Aorta (tissue), 5 donors: ENCODE data around the gene ANO4. TPM values are rescaled to one million over a fixed set of nuclear protein-coding genes. Genes with fewer than 3 reads are reported as not detected.

Experiments used
- ATAC-seq: fragments of 200-7000 bp; cut with Tn5 transposase; one replicate; pipeline ENCODE4 v1.9.1; 2022; ENCODE audit warnings: moderate library complexity; ENCODE audit not compliant: low FRiP score
- DNase-seq, 2 donors: peaks; one replicate each; pipeline ENCODE4 v3.0.0-alpha.2; 2020
- H3K27ac ChIP-seq, 2 donors: one replicate each; pipeline ENCODE4 v1.5.1; 2013; ENCODE audit warnings: low read length in 2 of 2, mild to moderate bottlenecking in 2 of 2, moderate library complexity in 2 of 2, control low read depth in 1 of 2, inconsistent platforms in 1 of 2, low read depth in 1 of 2
- H3K27me3 ChIP-seq, 2 donors: one replicate each; pipeline ENCODE4 v1.6.1; 2013; ENCODE audit warnings: control low read depth in 1 of 2, low read length in 1 of 2, mild to moderate bottlenecking in 1 of 2, moderate library complexity in 1 of 2; ENCODE audit not compliant: insufficient read depth in 2 of 2, control insufficient read depth in 1 of 2
- H3K36me3 ChIP-seq, 2 donors: one replicate each; pipeline ENCODE4 v1.6.1; 2013; ENCODE audit warnings: control low read depth in 1 of 2, low read length in 1 of 2, mild to moderate bottlenecking in 1 of 2; ENCODE audit not compliant: insufficient read depth in 2 of 2, control insufficient read depth in 1 of 2
- H3K4me1 ChIP-seq, 2 donors: one replicate each; pipeline ENCODE4 v1.6.1; 2013; ENCODE audit warnings: low read length in 2 of 2, control low read depth in 1 of 2, mild to moderate bottlenecking in 1 of 2, moderate library complexity in 1 of 2; ENCODE audit not compliant: insufficient read depth in 2 of 2, control insufficient read depth in 1 of 2
- H3K4me3 ChIP-seq, 2 donors: one replicate each; pipeline ENCODE4 v1.5.1; 2013; ENCODE audit warnings: low read length in 2 of 2, control low read depth in 1 of 2, mild to moderate bottlenecking in 1 of 2
- H3K9me3 ChIP-seq: one replicate; pipeline ENCODE4 v1.6.1; 2013; ENCODE audit warnings: mild to moderate bottlenecking, low read length; ENCODE audit not compliant: control insufficient read depth
- WGBS, 2 donors: extraction: QIAGEN DNeasy Blood & Tissue Kit; methylation state at CpG; one replicate each; pipeline ENCODE4 v1.1.7; 2013; 5-methylcytosine and 5-hydroxymethylcytosine counted together
- intact Hi-C, 2 donors: fragments of 100-400 bp; cut with DNase I; formaldehyde crosslinking; loops; one replicate each; pipeline versions ENCODE4 v1.14.2 to v1.15.0; 2022
- long read RNA-seq, 2 donors: library from polyadenylated mRNA; unstranded; transcript quantifications; one replicate each; pipeline ENCODE4 v2.0.0, GENCODE V29; 2020 to 2021
- polyA plus RNA-seq, 2 donors: library from polyadenylated mRNA; stranded (reverse); fragments of 200-250 nt; gene quantifications; one replicate each; pipeline ENCODE4 v1.2.3, GENCODE V29; 2013
- total RNA-seq, 2 donors: library from RNA; stranded (reverse); fragmentation: NEBNext Ultra II Directional; extraction: Animal tissue kit (Norgen Biotek cat#: 25700); gene quantifications; one replicate each; pipeline ENCODE4 v1.2.1, GENCODE V29; 2021
- donor health status: healthy with polysubstance abuse.
- donor health status: Bipolar disorder and iron deficiency.
- donor health status: DM: no; HTN: no; CAD: no.
- donor health status: DM: no; HTN: no; CAD: no.
- donor health status: DM: yes; HTN: yes; CAD: no.

Gene ANO4
- total RNA-seq (under 1 TPM; 0.32 to 0.42 TPM), polyA plus RNA-seq (not detected)
- long read RNA-seq, donor 1: 0 reads
- long read RNA-seq, donor 2: 0 reads

- H3K27ac ChIP-seq: no peak within 1 kb of the TSS
- H3K4me1 ChIP-seq: no peaks in the 10 kb centered on the region
- 4 to 5% methylated on average over 18 of the region's 18 CpGs for WGBS, 2 donors
- DNase-seq (no peak), ATAC-seq (no peak)
- H3K36me3 ChIP-seq: no peaks in the 10 kb centered on the region
- no peaks in the 10 kb centered on the region for H3K27me3 ChIP-seq
- intact Hi-C loops: no loop called here
- H3K4me3 ChIP-seq: peak within 1 kb of the TSS in 1 of 2 donors; percentile 36
- no peaks in the 10 kb centered on the region for H3K9me3 ChIP-seq
Observed at GRCh38 chr12:100794441-100795173, at the start of gene ANO4. Gene ANO4, plus strand, starts transcription at chr12:100794776. Its CDS starts 107,010 bp downstream, at chr12:100901786.

DNA sequence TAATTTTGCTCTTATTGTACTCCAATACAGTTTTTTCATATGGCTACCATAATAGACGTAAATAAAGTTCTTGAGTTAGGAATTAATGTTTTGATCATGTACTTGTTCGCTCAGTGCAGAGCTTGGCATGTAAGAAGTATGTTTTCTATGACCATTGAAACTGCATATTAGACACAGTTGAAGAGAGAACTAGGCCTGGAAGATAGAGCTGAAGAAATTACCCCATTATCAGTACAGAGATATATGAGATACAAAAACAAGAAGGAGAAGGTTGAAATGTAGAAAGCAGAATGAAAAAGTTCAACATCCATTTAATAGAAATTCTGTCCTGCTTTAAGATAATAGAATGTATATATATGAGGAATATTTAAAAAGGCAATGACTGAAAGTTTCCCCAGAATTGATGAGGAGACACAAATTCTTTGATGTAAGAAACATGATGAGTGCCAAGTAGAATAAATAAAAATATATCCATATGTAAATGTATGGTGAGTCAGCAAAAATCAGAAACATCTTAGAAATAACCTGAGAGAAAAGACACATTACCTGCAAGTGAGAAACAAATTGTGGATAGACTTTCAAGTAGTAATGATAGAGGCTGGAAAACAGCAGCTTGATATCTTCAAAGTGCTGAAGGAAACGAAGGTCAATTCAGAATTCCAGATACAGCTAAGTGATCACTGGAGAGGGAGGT is 49.1 kb upstream of the ANO4 start:
- H3K36me3 ChIP-seq: no peaks in the 10 kb centered on the region
- intact Hi-C loops: no loop called here
- H3K27ac ChIP-seq: no peak overlapping the region
- H3K9me3 ChIP-seq: peaks cover 2% of the 10 kb centered on the region
- no peak overlapping the region for H3K4me3 ChIP-seq
- WGBS, 2 donors: 72 to 77% methylated on average over 3 of the region's 3 CpGs
- ATAC-seq: no peak
- no peak for DNase-seq
- no peaks in the 10 kb centered on the region for H3K27me3 ChIP-seq
- H3K4me1 ChIP-seq: no peaks in the 10 kb centered on the region

GRCh38 chr12:100752841-100753240 is 41.7 kb upstream of the ANO4 start:
- H3K9me3 ChIP-seq: peaks cover 6% of the 10 kb centered on the region
- no peaks in the 10 kb centered on the region for H3K36me3 ChIP-seq
- H3K4me3 ChIP-seq: no peak overlapping the region
- ATAC-seq: no peak
- no peak for DNase-seq
- H3K4me1 ChIP-seq: no peaks in the 10 kb centered on the region
- intact Hi-C loops: no loop called here
- 45 to 46% methylated on average over 2 of the region's 2 CpGs for WGBS, 2 donors
- no peaks in the 10 kb centered on the region for H3K27me3 ChIP-seq
- no peak overlapping the region for H3K27ac ChIP-seq

GRCh38 chr12:100753837-100754236 is 40.7 kb upstream of the ANO4 start:
- intact Hi-C loops: no loop called here
- Histone ChIP-seq H3K27ac (no peak overlapping the region), H3K36me3 (no peaks in the 10 kb centered on the region), H3K4me1 (no peaks in the 10 kb centered on the region), H3K27me3 (no peaks in the 10 kb centered on the region), H3K9me3 (peaks cover 6% of the 10 kb centered on the region), H3K4me3 (no peak overlapping the region)
- DNase-seq (no peak), ATAC-seq (no peak)
- WGBS, 2 donors: 88 to 90% methylated on average over 2 of the region's 2 CpGs

GRCh38 chr12:100755186-100755585 is 39.4 kb upstream of the ANO4 start:
- Histone ChIP-seq H3K27me3 (no peaks in the 10 kb centered on the region), H3K9me3 (peaks cover 6% of the 10 kb centered on the region), H3K4me3 (no peak overlapping the region), H3K27ac (no peak overlapping the region), H3K36me3 (no peaks in the 10 kb centered on the region), H3K4me1 (no peaks in the 10 kb centered on the region)
- intact Hi-C loops: no loop called here
- DNase-seq (no peak), ATAC-seq (no peak)
- WGBS, 2 donors: 90 to 91% methylated on average over 1 of the region's 1 CpG

GRCh38 chr12:100758083-100758482 is 36.5 kb upstream of the ANO4 start:
- Histone ChIP-seq H3K9me3 (peaks cover 2% of the 10 kb centered on the region), H3K27ac (no peak overlapping the region), H3K27me3 (no peaks in the 10 kb centered on the region), H3K36me3 (no peaks in the 10 kb centered on the region), H3K4me1 (no peaks in the 10 kb centered on the region), H3K4me3 (no peak overlapping the region)
- intact Hi-C loops: no loop called here
- no peak for ATAC-seq
- 89 to 94% methylated on average over 2 of the region's 2 CpGs for WGBS, 2 donors
- no peak for DNase-seq

- no peak for ATAC-seq
- intact Hi-C loops: no loop called here
- Histone ChIP-seq H3K27ac (no peak overlapping the region), H3K36me3 (no peaks in the 10 kb centered on the region), H3K4me1 (no peaks in the 10 kb centered on the region), H3K4me3 (no peak overlapping the region), H3K27me3 (peaks cover 0 to 2% of the 10 kb centered on the region in 2 donors), H3K9me3 (no peaks in the 10 kb centered on the region)
- DNase-seq: no peak
Observed at GRCh38 chr12:100767371-100767770, 27.2 kb upstream of the ANO4 start.

DNA sequence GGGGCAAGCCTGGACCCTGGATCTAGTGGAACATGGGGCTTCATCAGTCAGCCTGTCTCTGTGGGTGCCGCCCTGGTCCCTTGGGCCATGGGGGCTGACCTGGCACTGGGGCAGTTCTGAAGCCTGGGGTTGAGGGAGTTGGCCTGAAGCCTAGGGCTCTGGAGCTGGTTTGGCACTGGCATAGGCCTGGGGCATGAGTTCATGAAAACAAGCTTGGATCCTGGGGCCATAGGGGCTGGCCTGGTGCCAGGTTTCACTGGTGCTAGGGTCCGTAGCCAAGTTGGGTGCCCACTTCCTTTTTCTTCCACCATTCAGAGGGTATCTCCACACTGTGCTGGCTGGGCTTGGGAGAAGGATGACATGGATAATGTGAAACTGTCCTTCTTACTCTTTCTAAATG is 26.6 kb upstream of the ANO4 start:
- no peak overlapping the region for H3K4me3 ChIP-seq
- intact Hi-C loops: no loop called here
- WGBS, 2 donors: 47 to 70% methylated on average over 2 of the region's 2 CpGs

More for the DNA sequence above, 26.6 kb upstream of the ANO4 start:
- no peaks in the 10 kb centered on the region for H3K9me3 ChIP-seq
- H3K36me3 ChIP-seq: no peaks in the 10 kb centered on the region
- ATAC-seq: no peak
- H3K4me1 ChIP-seq: no peaks in the 10 kb centered on the region
- peak in 1 of 2 donors; percentile 69 for DNase-seq
- peaks cover 0 to 2% of the 10 kb centered on the region in 2 donors for H3K27me3 ChIP-seq
- no peak overlapping the region for H3K27ac ChIP-seq
